CD4-positive, alpha-beta T cell treated with Interleukin-10 for 1 hour (primary cell): ENCODE measurements around the gene CRY2.
"Not testable (repeated sequence)": the region's sequence is repeated elsewhere in the genome, so short reads cannot be mapped to it uniquely, and the experiment has no call there.

Source experiments
- DNase-seq: peaks from one replicate; pipeline ENCODE4 v3.0.0-alpha.2; 2020

The CRY2 gene

GRCh38 chr11:45846974-45847910 is at the start of gene CRY2:
CRY2 (plus strand) TSS chr11:45847475; CDS start chr11:45847491, 16 bp downstream.
- DNase-seq, result peak; percentile 99

DNA sequence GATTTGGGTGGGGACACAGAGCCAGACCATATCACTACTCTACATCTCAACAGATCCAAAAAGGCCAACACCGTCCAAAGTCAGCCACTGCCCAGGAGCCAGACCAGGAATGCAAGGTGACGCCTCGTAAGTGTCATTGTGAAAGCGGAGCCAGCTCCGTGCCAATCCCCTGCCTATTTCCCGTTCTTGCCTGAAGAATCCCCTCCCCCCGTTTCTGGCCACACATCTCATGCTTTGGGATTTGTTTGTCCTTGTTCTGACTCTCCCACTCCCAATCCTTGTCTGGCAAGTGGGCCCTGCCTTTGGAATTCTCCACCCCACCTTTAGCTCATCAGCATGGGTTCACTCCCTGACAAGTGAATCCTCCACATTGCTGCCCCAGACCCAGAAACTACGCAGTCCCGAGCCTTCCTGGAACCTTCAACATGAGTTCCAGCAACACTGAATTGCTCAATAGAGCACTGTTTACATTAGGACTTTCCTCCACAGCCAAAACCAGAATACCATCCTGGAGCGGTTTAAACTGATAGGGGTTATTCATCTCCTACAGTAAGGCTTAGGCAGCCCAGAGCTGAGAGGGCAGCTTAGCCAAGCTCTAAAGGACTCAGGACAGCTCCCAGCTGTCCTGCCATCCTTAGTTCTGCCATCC is 48.4 kb upstream of the CRY2 start:
- DNase-seq, result no peak

- no peak for DNase-seq
Measured at GRCh38 chr11:45799562-45799961, 47.7 kb upstream of the CRY2 start.

GRCh38 chr11:45800261-45800660 is 47.0 kb upstream of the CRY2 start:
- DNase-seq, result no peak

DNA sequence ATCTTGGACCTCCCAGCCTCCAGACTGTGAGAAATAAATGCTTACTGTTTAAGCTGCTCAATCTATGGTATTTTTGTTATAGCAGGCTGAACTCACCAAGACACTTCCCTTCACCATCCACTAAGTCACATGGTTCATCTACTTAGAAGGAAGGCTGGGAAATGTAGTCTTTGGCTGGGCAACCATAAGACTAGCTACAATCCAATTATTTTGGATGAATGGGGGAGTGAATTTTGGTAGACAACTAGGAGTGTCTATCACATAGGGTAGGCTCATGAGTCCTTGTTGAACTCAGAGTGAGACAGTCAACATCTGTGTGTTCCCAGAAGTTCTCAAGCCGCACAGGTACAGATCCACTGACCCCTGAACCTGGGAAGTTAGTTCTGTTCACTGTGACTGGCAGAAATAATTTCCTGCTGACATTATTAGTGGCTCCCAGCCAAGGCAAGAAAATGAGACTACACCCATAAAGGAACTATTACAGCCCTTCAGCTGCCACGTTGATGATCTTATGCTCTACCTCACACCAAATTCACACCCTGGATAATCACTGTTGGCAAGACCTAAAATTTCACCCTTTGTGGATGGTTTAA is 45.5 kb upstream of the CRY2 start:
- DNase-seq, result peak; percentile 27

- no peak for DNase-seq
Measured at GRCh38 chr11:45802531-45803317, 44.6 kb upstream of the CRY2 start.

DNA sequence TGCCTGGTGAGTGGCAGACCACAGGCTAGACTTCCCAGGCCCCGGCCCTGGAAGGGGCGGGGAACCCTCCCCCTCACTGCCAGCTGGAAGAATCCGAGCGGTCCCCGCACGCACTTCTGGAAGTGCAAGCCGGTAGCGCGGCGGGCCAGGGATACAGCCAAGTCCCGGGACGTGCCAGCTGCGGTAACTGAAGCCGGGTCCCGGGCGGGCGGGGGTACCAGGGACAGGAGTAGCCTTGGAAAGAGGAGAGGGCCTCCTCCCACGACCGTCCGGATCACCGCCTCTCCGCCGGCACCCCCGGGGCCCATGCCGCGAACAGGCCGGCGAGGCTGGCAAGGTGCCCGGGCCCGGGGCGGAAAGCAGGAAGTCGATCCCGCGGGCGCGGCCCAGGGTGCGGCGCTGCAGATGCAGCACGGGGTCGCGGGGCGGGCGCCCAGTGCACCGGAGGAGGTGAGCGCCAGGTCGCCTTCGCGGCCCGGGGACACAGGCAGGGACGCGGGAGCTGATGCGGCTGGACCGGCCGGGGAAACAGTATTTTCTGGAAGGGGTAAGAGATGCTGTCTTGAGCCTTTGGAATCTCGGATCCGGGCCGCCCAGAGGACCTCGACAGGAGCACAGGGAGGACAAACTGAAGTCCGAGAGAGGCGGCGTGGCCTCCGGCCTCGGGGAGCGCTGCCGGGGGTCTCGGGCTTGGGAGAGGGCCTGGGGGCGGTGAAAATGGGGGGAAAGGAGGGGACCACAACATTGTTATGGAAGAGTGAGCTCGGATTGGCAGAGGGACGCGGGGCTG is 43.1 kb upstream of the CRY2 start:
- DNase-seq, result peak; percentile 64

GRCh38 chr11:45804761-45805304 is 42.4 kb upstream of the CRY2 start, which contains the start of gene SLC35C1:
SLC35C1 (plus strand) TSS chr11:45805149; CDS start chr11:45805802, 653 bp downstream.
- DNase-seq, result peak; percentile 95

GRCh38 chr11:45805305-45806071 is 41.8 kb upstream of the CRY2 start:
- no peak for DNase-seq

- no peak for DNase-seq
Measured at GRCh38 chr11:45806072-45806933, 41.0 kb upstream of the CRY2 start.

GRCh38 chr11:45806937-45807791 is 40.1 kb upstream of the CRY2 start:
- no peak for DNase-seq

DNA sequence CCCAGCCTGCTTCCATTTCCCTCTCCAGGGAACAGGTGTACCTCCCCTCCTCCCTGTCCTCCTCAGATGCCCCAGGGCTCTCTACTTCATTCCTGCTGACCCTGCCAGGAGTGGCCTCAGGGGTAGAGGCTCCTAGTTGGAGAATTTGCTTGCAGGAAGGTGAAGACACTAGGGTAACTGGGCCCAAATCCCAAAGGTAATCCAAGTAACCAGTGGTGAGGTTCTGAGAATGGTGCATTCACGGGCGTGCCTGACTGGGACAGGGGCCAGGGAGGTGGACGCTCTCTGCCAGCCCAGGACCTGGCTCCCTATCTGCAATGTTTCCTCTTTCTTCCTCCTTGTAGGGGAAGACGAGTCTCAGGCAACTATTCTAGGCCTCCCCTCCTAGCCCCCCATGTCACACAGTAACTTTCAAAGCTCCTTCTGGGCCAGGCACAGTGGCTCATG is 39.5 kb upstream of the CRY2 start:
- no peak for DNase-seq

DNA sequence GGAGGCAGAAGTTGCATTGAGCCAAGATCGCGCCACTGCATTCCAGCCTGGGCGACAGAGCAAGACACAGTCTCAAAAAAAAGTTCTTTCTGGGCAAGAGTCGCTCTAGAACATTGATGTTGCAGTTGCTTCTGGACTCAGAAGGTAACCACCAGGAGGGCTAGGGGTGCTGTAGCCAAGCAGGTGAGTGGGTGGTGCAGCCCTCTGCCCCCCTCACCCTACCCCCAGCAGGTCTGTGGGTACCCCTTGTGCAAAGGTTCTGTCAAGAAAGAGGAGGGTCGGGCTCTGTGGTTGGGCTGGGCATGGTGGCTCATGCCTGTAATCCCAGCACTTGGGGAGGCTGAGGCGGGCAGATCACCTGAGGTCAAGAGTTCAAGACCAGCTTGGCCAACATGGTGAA is 38.8 kb upstream of the CRY2 start:
- not testable (repeated sequence) for DNase-seq

- no peak for DNase-seq
Measured at GRCh38 chr11:45809456-45810395, 37.5 kb upstream of the CRY2 start.

GRCh38 chr11:45810431-45811108 is 36.7 kb upstream of the CRY2 start:
- no peak for DNase-seq

GRCh38 chr11:45811109-45811435 is 36.2 kb upstream of the CRY2 start:
- no peak for DNase-seq
